ENCODE results near the gene MAPK11. TPM values are rescaled to one million over a fixed set of nuclear protein-coding genes. Genes with fewer than 3 reads are reported as not detected.

Gene MAPK11
- polyA plus RNA-seq, 1 donor (not counting 4 experiments of a cell fraction or from before 2014, with no cell fraction given), result 4.6 TPM

GRCh38 chr22:50218996-50219727 is 51.0 kb downstream of the MAPK11 start:
- no peak overlapping the region for H3K4me3 ChIP-seq (ENCODE audit: control insufficient read depth in 2 of 3, extremely low read depth in 1 of 3, insufficient read depth in 2 of 3, low read depth in 1 of 3, low read length in 3 of 3)
- dilution Hi-C loops (cut with MboI; ENCODE audit: extremely low pct_ligation_motif_present, low sequenced_read_pairs), result no loop called here
- no peak overlapping the region for H3K27ac ChIP-seq (ENCODE audit: control insufficient read depth, insufficient read depth, low read length)
- no peaks in the 10 kb centered on the region for H3K4me1 ChIP-seq (ENCODE audit: control insufficient read depth, extremely low read depth, insufficient read depth, low read length)
- H2AFZ ChIP-seq (ENCODE audit: control insufficient read depth, low read length), result no peak overlapping the region
- H3K79me2 ChIP-seq (ENCODE audit: control insufficient read depth, insufficient read depth, low read length), result peaks cover 6% of the 10 kb centered on the region
- no peaks in the 10 kb centered on the region for H3K9me3 ChIP-seq (ENCODE audit: control insufficient read depth, low read depth, low read length)
- H3K9ac ChIP-seq (ENCODE audit: control insufficient read depth, extremely low read depth, insufficient read depth, low read length), result no peak overlapping the region
- H4K20me1 ChIP-seq (ENCODE audit: control insufficient read depth, extremely low read depth, insufficient read depth, low read length), result no peaks in the 10 kb centered on the region
- H3K36me3 ChIP-seq (ENCODE audit: control insufficient read depth in 2 of 2, extremely low read depth in 1 of 2, insufficient read depth in 2 of 2, low read length in 2 of 2), result peaks cover 28 to 55% of the 10 kb centered on the region in 2 experiments
- DNase-seq (ENCODE audit: low read depth, low spot score) (no peak), FAIRE-seq (peak; percentile 32)
- TF ChIP-seq, protein P1, sequence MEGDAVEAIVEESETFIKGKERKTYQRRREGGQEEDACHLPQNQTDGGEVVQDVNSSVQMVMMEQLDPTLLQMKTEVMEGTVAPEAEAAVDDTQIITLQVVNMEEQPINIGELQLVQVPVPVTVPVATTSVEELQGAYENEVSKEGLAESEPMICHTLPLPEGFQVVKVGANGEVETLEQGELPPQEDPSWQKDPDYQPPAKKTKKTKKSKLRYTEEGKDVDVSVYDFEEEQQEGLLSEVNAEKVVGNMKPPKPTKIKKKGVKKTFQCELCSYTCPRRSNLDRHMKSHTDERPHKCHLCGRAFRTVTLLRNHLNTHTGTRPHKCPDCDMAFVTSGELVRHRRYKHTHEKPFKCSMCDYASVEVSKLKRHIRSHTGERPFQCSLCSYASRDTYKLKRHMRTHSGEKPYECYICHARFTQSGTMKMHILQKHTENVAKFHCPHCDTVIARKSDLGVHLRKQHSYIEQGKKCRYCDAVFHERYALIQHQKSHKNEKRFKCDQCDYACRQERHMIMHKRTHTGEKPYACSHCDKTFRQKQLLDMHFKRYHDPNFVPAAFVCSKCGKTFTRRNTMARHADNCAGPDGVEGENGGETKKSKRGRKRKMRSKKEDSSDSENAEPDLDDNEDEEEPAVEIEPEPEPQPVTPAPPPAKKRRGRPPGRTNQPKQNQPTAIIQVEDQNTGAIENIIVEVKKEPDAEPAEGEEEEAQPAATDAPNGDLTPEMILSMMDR (optimal IDR thresholded peaks at IDR 0.05 in 1 of 3, IDR thresholded peaks at IDR 0.05 in 1 of 3, conservative IDR thresholded peaks at IDR 0.05 in 1 of 3; ENCODE audit: extremely low read depth in 1 of 3, insufficient read depth in 2 of 3, low read length in 3 of 3), result no peak
- no peak for TF ChIP-seq EZH2 (IDR thresholded peaks at IDR 0.05; ENCODE audit: low read length)
- no peak overlapping the region for H3K4me2 ChIP-seq (ENCODE audit: control insufficient read depth, extremely low read depth, insufficient read depth, low read depth, low read length)
- H3K9me1 ChIP-seq (ENCODE audit: control insufficient read depth, extremely low read depth, insufficient read depth, low read length), result no peaks in the 10 kb centered on the region
- no peaks in the 10 kb centered on the region for H3K27me3 ChIP-seq (ENCODE audit: control insufficient read depth, extremely low read depth, insufficient read depth, low read length)

- H3K9ac ChIP-seq (ENCODE audit: control insufficient read depth, extremely low read depth, insufficient read depth, low read length), result no peak overlapping the region
- H3K27me3 ChIP-seq (ENCODE audit: control insufficient read depth, extremely low read depth, insufficient read depth, low read length), result no peaks in the 10 kb centered on the region
- no peak overlapping the region for H3K4me3 ChIP-seq (ENCODE audit: control insufficient read depth in 2 of 3, extremely low read depth in 1 of 3, insufficient read depth in 2 of 3, low read depth in 1 of 3, low read length in 3 of 3)
- H4K20me1 ChIP-seq (ENCODE audit: control insufficient read depth, extremely low read depth, insufficient read depth, low read length), result no peaks in the 10 kb centered on the region
- H3K36me3 ChIP-seq (ENCODE audit: control insufficient read depth in 2 of 2, extremely low read depth in 1 of 2, insufficient read depth in 2 of 2, low read length in 2 of 2), result peaks cover 28 to 53% of the 10 kb centered on the region in 2 experiments
- H3K79me2 ChIP-seq (ENCODE audit: control insufficient read depth, insufficient read depth, low read length), result peaks cover 12% of the 10 kb centered on the region
- H3K9me3 ChIP-seq (ENCODE audit: control insufficient read depth, low read depth, low read length), result no peaks in the 10 kb centered on the region
- no peak for FAIRE-seq
- no peak for DNase-seq (ENCODE audit: low read depth, low spot score)
- no peaks in the 10 kb centered on the region for H3K4me1 ChIP-seq (ENCODE audit: control insufficient read depth, extremely low read depth, insufficient read depth, low read length)
- H3K27ac ChIP-seq (ENCODE audit: control insufficient read depth, insufficient read depth, low read length), result no peak overlapping the region
- H3K9me1 ChIP-seq (ENCODE audit: control insufficient read depth, extremely low read depth, insufficient read depth, low read length), result no peaks in the 10 kb centered on the region
- dilution Hi-C loops (cut with MboI; ENCODE audit: extremely low pct_ligation_motif_present, low sequenced_read_pairs), result no loop called here
- TF ChIP-seq, protein P1 (optimal IDR thresholded peaks at IDR 0.05 in 1 of 3, IDR thresholded peaks at IDR 0.05 in 1 of 3, conservative IDR thresholded peaks at IDR 0.05 in 1 of 3; ENCODE audit: extremely low read depth in 1 of 3, insufficient read depth in 2 of 3, low read length in 3 of 3), result no peak
- TF ChIP-seq EZH2 (IDR thresholded peaks at IDR 0.05; ENCODE audit: low read length), result no peak
- no peak overlapping the region for H3K4me2 ChIP-seq (ENCODE audit: control insufficient read depth, extremely low read depth, insufficient read depth, low read depth, low read length)
- no peak overlapping the region for H2AFZ ChIP-seq (ENCODE audit: control insufficient read depth, low read length)
Measured at GRCh38 chr22:50218153-50218995, 51.8 kb downstream of the MAPK11 start.

All from keratinocyte (primary cell).